HG03442 (cell line): ENCODE data around the gene LPAR3.

Experiments used
- ATAC-seq: cut with Tn5 transposase; IDR thresholded peaks from one replicate; pipeline ENCODE4 v1.9.1; 2021; ENCODE audit warnings: mild to moderate bottlenecking, moderate library complexity; ENCODE audit not compliant: unreplicated experiment

The LPAR3 gene

GRCh38 chr1:84859866-84860265 lies 33.1 kb downstream of the LPAR3 start:
- no peak for ATAC-seq

GRCh38 chr1:84857906-84858305 lies 35.1 kb downstream of the LPAR3 start:
- no peak for ATAC-seq

- no peak for ATAC-seq
Observed at GRCh38 chr1:84856726-84857270, 36.2 kb downstream of the LPAR3 start.

GRCh38 chr1:84855691-84856630 lies 37.0 kb downstream of the LPAR3 start:
- no peak for ATAC-seq

- ATAC-seq: no peak
Observed at GRCh38 chr1:84855168-84855567, 37.8 kb downstream of the LPAR3 start.

- ATAC-seq: peak; percentile 98
Observed at GRCh38 chr1:84853741-84854721, 39.0 kb downstream of the LPAR3 start.

GRCh38 chr1:84851839-84852238 lies 41.2 kb downstream of the LPAR3 start:
- no peak for ATAC-seq

GRCh38 chr1:84849357-84849975 lies 43.5 kb downstream of the LPAR3 start:
- no peak for ATAC-seq

- ATAC-seq: peak; percentile 84
Observed at GRCh38 chr1:84847253-84848250, 45.5 kb downstream of the LPAR3 start.

GRCh38 chr1:84846387-84846786 lies 46.6 kb downstream of the LPAR3 start:
- no peak for ATAC-seq

GRCh38 chr1:84845357-84845756 lies 47.6 kb downstream of the LPAR3 start:
- no peak for ATAC-seq

- no peak for ATAC-seq
Observed at GRCh38 chr1:84844094-84844493, 48.9 kb downstream of the LPAR3 start.

GRCh38 chr1:84842748-84843231 lies 50.2 kb downstream of the LPAR3 start:
- ATAC-seq: no peak

- no peak for ATAC-seq
Observed at GRCh38 chr1:84841971-84842370, 51.0 kb downstream of the LPAR3 start.

GRCh38 chr1:84840346-84840745 lies 52.7 kb downstream of the LPAR3 start:
- ATAC-seq: no peak

- ATAC-seq: no peak
Observed at GRCh38 chr1:84839544-84839943, 53.5 kb downstream of the LPAR3 start.

GRCh38 chr1:84836145-84836544 lies 56.9 kb downstream of the LPAR3 start:
- ATAC-seq: no peak

GRCh38 chr1:84835169-84835568 lies 57.8 kb downstream of the LPAR3 start:
- ATAC-seq: no peak

GRCh38 chr1:84834419-84835064 lies 58.5 kb downstream of the LPAR3 start:
- ATAC-seq: no peak
